ENCODE data around the gene SRGAP3.

Gene SRGAP3

GRCh38 chr3:9255976-9256375 lies 6.5 kb upstream of the SRGAP3 start:
- DNase-seq (ENCODE audit: extremely low spot score, insufficient read length, low read depth) (no peak), FAIRE-seq (no peak)

DNA sequence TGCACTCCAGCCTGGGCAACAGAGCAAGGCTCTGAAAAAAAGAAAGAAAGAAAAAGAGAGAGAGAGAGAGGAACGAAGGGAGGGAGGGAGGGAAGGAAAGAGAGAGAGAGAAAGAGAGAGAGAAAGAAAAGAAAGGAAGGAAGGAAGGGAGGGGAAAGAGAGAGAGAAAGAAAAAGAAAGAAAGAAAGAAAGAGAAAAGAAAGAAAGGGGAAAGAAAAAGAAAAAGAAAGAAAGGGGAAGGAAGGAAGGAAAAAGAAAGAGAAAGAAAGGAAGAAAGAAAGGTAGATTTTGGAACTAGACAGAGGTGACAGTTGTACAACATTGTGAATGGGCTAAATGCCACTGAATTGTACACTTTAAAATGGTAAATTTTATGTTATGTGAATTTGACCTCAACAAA lies 5.3 kb upstream of the SRGAP3 start:
- no peak for FAIRE-seq
- DNase-seq (ENCODE audit: extremely low spot score, insufficient read length, low read depth): no peak

- FAIRE-seq: no peak
- DNase-seq (ENCODE audit: extremely low spot score, insufficient read length, low read depth): no peak
Observed at GRCh38 chr3:9253327-9253726, 3.9 kb upstream of the SRGAP3 start.

DNA sequence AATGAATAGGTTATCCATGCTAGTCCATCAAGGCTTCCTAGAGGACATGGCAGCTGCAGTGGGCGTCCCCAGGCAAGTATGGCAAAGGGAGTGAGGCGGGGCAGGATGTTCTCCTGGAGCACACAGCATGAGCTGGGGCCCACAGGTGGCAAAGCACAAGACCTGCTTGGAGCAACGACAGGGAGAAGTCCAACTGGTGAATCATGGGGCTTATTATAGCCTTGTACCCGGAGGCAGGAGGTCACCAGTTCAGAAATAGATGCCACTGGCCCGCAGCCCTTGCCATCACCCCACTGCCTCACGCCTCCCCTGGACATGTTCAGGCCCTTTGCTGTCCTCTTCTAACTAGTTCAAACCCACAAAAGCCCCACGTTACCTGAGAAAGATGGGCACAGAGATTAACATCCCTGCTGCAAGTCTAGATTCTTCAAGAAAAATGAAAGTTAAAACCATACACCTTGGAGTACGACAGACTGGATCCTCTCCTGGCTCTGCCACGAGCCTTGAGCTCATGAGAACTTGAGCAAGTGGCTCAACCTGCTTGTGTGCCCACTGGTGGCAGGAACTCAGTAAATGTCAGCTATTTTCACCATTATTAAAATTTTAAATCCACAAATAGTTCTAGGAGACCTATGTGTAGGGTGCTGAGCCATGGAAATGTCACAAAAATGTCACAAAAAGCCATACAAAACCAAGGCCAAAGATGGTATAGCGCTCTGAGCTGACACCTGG lies 1.8 kb upstream of the SRGAP3 start:
- DNase-seq (ENCODE audit: extremely low spot score, insufficient read length, low read depth) (no peak), FAIRE-seq (no peak)

GRCh38 chr3:9250236-9250635 lies 790 bp upstream of the SRGAP3 start:
- DNase-seq (ENCODE audit: extremely low spot score, insufficient read length, low read depth) (no peak), FAIRE-seq (no peak)

GRCh38 chr3:9248522-9249271 lies 749 bp downstream of the SRGAP3 start:
- FAIRE-seq: no peak

GRCh38 chr3:9247941-9248521 lies 1.4 kb downstream of the SRGAP3 start:
- no peak for FAIRE-seq
- no peak for DNase-seq (ENCODE audit: extremely low spot score, insufficient read length, low read depth)

More at GRCh38 chr3:9248522-9249271, 749 bp downstream of the SRGAP3 start:
- DNase-seq (ENCODE audit: extremely low spot score, insufficient read length, low read depth): no peak

- DNase-seq (ENCODE audit: extremely low spot score, insufficient read length, low read depth) (no peak), FAIRE-seq (no peak)
Observed at GRCh38 chr3:9247361-9247940, 2.0 kb downstream of the SRGAP3 start.

DNA sequence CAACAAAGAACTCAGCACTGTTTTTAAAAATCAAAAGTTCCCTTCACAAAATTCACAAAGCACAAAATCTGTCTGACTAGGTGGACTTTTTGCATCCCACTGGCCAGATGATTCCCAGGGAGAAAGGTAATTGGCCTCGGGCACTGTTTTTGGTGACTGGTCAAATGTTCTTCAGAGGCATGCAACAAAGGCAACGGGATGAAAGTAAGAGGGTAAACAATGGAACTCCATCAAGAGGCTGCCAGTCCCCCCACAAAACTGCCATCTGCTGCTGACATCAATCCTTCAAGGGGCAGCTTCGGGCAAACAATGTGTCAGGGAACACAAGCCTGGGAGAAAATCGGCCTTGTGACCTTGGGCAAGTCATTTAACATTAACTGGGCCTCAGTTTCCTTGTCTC lies 3.3 kb downstream of the SRGAP3 start:
- DNase-seq (ENCODE audit: extremely low spot score, insufficient read length, low read depth): no peak
- FAIRE-seq: no peak

DNA sequence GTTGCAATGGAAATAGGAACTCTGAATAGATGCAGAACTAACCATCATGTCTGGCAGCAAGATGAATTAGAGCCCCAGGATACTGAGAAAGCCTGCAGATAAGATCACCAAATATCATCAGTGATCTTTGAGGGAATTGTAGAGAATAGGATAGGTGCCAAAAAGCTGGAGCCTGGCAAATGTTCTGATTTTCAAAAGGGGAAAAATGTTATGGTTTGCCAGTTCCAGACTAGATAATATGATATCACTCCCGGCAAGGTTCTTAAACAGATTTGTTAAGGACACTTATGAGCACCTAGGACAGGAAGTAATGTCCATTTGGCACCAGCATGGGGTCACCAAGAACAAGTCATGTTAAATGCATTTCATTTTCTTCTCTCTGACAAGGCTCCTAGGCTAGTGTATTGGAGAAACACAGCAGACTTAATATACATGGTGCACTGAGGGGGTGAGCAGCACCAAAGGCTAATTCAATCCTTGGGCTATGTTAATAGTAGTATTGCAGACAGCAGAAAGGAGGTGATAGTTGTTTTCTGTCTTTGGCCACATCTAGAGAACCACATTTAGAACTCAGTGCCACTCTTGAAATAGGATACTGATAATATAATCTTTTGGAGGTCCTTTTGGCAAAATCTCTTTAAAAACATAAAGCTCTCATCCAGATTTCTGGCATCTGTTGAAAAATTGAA lies 4.8 kb downstream of the SRGAP3 start:
- FAIRE-seq (no peak), DNase-seq (ENCODE audit: extremely low spot score, insufficient read length, low read depth) (no peak)

DNA sequence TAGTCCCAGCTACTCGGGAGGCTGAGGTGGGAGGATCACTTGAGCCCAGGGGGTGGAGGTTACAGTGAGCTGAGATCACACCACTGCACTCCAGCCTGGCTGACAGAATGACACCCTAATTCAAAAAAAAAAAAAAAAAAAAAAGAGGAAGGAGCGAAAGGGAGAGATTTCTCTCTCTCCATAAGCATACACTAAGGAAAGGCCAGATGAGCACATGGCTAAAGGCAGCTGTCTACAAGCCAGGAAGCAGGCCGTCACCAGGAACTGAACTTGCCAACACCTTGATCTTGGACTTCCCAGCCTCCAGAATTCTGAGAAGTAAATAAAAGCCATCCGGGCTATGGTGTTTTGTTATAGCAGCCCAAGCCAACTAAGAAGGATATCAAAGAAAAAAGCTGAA lies 7.5 kb downstream of the SRGAP3 start:
- FAIRE-seq: no peak
- no peak for DNase-seq (ENCODE audit: extremely low spot score, insufficient read length, low read depth)

GRCh38 chr3:9239680-9240079 lies 9.8 kb downstream of the SRGAP3 start:
- no peak for DNase-seq (ENCODE audit: extremely low spot score, insufficient read length, low read depth)
- FAIRE-seq: no peak

DNA sequence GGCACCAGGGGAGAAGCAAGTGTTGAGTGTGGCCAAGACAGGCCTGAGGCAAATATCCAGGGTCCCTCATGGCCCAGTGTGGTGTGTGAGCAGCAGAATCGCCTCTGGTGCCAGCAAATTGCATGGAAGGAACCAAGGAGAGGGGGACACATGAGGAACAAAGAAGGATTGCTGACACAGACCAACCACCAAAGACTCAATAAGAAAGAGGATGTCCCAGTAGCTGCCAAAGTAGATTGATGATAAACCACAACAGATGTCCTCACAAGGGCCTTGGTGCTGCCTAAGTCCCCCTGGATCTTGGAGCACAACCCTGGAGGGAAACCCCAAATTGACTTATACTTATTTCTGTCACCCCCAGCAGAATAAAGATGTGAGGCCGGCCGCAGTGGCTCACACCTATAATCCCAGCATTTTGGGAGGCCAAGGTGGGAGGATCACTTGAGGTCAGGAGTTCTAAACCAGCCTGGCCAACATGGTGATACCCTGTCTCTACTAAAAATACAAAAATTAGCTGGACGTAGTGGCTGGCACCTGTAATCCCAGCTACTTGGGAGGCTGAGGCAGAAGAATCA lies 10.6 kb downstream of the SRGAP3 start:
- DNase-seq (ENCODE audit: extremely low spot score, insufficient read length, low read depth): no peak
- no peak for FAIRE-seq

GRCh38 chr3:9238276-9238675 lies 11.2 kb downstream of the SRGAP3 start:
- no peak for DNase-seq (ENCODE audit: extremely low spot score, insufficient read length, low read depth)
- FAIRE-seq: no peak

DNA sequence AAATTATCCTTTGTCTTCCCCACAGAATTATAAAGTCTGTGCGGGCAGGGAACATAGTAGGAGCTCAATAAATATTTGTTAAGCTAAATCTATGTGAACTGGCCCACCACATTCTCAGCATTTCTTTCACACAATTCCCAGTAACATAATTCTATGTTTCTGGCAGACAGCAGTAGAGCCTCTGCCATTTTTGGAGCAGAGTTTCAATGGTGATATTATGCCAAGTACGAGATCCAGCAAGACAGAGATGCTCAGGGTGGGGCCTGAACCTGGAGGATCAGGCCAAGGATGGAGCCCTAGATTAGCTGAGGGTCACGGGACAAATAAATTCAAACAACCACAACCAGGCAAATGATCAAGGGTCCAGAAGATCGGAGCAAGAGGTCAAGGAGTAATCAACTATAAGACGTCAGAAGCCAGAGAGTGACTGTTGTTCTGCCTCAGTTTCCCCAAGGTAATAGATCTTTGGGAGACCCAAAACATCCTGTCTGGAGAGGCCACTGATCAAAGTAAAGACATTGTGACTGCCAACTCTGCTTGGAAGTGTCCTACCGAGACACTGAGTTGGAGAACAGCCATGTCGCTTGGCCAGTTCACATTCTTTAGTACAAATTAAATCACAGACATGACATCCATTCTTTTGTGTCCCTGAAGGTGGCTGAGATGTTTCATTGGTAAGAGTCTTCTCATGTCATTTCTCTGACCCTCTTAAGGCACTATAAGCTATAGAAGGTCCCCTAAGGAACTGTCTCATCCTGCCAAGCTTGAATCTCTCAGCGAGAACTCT lies 15.4 kb downstream of the SRGAP3 start:
- FAIRE-seq: no peak

GRCh38 chr3:9233101-9233500 lies 16.3 kb downstream of the SRGAP3 start:
- FAIRE-seq: no peak
- no peak for DNase-seq (ENCODE audit: extremely low spot score, insufficient read length, low read depth)

More for the DNA sequence above, 15.4 kb downstream of the SRGAP3 start:
- DNase-seq (ENCODE audit: extremely low spot score, insufficient read length, low read depth): no peak

GRCh38 chr3:9231937-9232336 lies 17.5 kb downstream of the SRGAP3 start:
- DNase-seq (ENCODE audit: extremely low spot score, insufficient read length, low read depth) (no peak), FAIRE-seq (no peak)

- no peak for FAIRE-seq
- no peak for DNase-seq (ENCODE audit: extremely low spot score, insufficient read length, low read depth)
Observed at GRCh38 chr3:9231471-9231870, 18.0 kb downstream of the SRGAP3 start.

- FAIRE-seq (no peak), DNase-seq (ENCODE audit: extremely low spot score, insufficient read length, low read depth) (no peak)
Observed at GRCh38 chr3:9231006-9231405, 18.4 kb downstream of the SRGAP3 start.
